Measurements from ENCODE around the gene ACTN1. TPM values are rescaled to one million over a fixed set of nuclear protein-coding genes. Genes with fewer than 3 reads are reported as not detected.

ACTN1 gene
- total RNA-seq, 4 donors from 2014 or later, result 40.3 to 585 (median 80.1) TPM

GRCh38 chr14:68936980-68937379, 42.1 kb downstream of the ACTN1 start:
- DNase-seq, result no peak
- no peak for TF ChIP-seq CTCF (IDR thresholded peaks at IDR 0.05)
- no peak for TF ChIP-seq POLR2A (IDR thresholded peaks at IDR 0.05)
- Histone ChIP-seq H3K4me1 (peaks cover 0 to 46% (median 3%) of the 10 kb centered on the region in 4 donors), H3K27ac (peak overlapping the region; percentile 38 to 86 (median 52)), H3K27me3 (no peaks in the 10 kb centered on the region), H3K36me3 (no peaks in the 10 kb centered on the region), H3K4me3 (no peak overlapping the region), H3K9me3 (no peaks in the 10 kb centered on the region)

GRCh38 chr14:68936476-68936875, 42.6 kb downstream of the ACTN1 start:
- peaks cover 0 to 49% (median 3%) of the 10 kb centered on the region in 4 donors for H3K4me1 ChIP-seq
- DNase-seq, result no peak
- H3K9me3 ChIP-seq, result no peaks in the 10 kb centered on the region
- H3K27ac ChIP-seq, result peak overlapping the region; percentile 38 to 86 (median 52)
- H3K27me3 ChIP-seq, result no peaks in the 10 kb centered on the region
- no peaks in the 10 kb centered on the region for H3K36me3 ChIP-seq
- TF ChIP-seq POLR2A (IDR thresholded peaks at IDR 0.05) (no peak), CTCF (IDR thresholded peaks at IDR 0.05) (no peak)
- no peak overlapping the region for H3K4me3 ChIP-seq

- peaks cover 0 to 43% (median 3%) of the 10 kb centered on the region in 4 donors for H3K4me1 ChIP-seq
- no peak overlapping the region for H3K4me3 ChIP-seq
- DNase-seq, result no peak
- H3K27me3 ChIP-seq, result no peaks in the 10 kb centered on the region
- H3K36me3 ChIP-seq, result no peaks in the 10 kb centered on the region
- H3K9me3 ChIP-seq, result no peaks in the 10 kb centered on the region
- peak overlapping the region in 3 of 4 donors; percentile 44 to 86 (median 59) for H3K27ac ChIP-seq
- TF ChIP-seq POLR2A (IDR thresholded peaks at IDR 0.05) (no peak), CTCF (IDR thresholded peaks at IDR 0.05) (no peak)
Measured at GRCh38 chr14:68935761-68936214, 43.3 kb downstream of the ACTN1 start.

GRCh38 chr14:68934066-68934465, 45.0 kb downstream of the ACTN1 start:
- Histone ChIP-seq H3K4me1 (peaks cover 0 to 27% (median 3%) of the 10 kb centered on the region in 4 donors), H3K27ac (peak overlapping the region in 1 of 4 donors; percentile 44), H3K9me3 (no peaks in the 10 kb centered on the region), H3K36me3 (no peaks in the 10 kb centered on the region), H3K4me3 (no peak overlapping the region), H3K27me3 (no peaks in the 10 kb centered on the region)
- TF ChIP-seq POLR2A (IDR thresholded peaks at IDR 0.05) (no peak), CTCF (IDR thresholded peaks at IDR 0.05) (no peak)
- DNase-seq, result no peak

GRCh38 chr14:68932686-68933085, 46.4 kb downstream of the ACTN1 start:
- DNase-seq, result no peak
- Histone ChIP-seq H3K27me3 (no peaks in the 10 kb centered on the region), H3K4me1 (peaks cover 0 to 13% (median 0%) of the 10 kb centered on the region in 4 donors), H3K27ac (peak overlapping the region in 1 of 4 donors; percentile 68), H3K4me3 (no peak overlapping the region), H3K36me3 (no peaks in the 10 kb centered on the region), H3K9me3 (no peaks in the 10 kb centered on the region)
- TF ChIP-seq POLR2A (IDR thresholded peaks at IDR 0.05) (no peak), CTCF (IDR thresholded peaks at IDR 0.05) (no peak)

GRCh38 chr14:68932231-68932630, 46.9 kb downstream of the ACTN1 start:
- TF ChIP-seq POLR2A (IDR thresholded peaks at IDR 0.05), result no peak
- no peak for TF ChIP-seq CTCF (IDR thresholded peaks at IDR 0.05)
- no peak for DNase-seq
- H3K36me3 ChIP-seq, result no peaks in the 10 kb centered on the region
- H3K4me1 ChIP-seq, result peaks cover 0 to 8% (median 0%) of the 10 kb centered on the region in 4 donors
- peak overlapping the region in 1 of 4 donors; percentile 68 for H3K27ac ChIP-seq
- no peak overlapping the region for H3K4me3 ChIP-seq
- H3K27me3 ChIP-seq, result no peaks in the 10 kb centered on the region
- H3K9me3 ChIP-seq, result no peaks in the 10 kb centered on the region
